ENCODE data around the gene MACROD2.

- TF ChIP-seq CTCF (IDR thresholded peaks at IDR 0.05) = no peak
- TF ChIP-seq POLR2A (IDR thresholded peaks at IDR 0.05) = no peak
Measured at GRCh38 chr20:14449323-14449722, 454.0 kb downstream of the MACROD2 start.
